HG03571 (cell line): ENCODE results near the gene PRAMEF17.
"Not testable (repeated sequence)": the region's sequence is repeated elsewhere in the genome, so short reads cannot be mapped to it uniquely, and the experiment has no call there.

Experiments used
- ATAC-seq: cut with Tn5 transposase; IDR thresholded peaks from one replicate; pipeline ENCODE4 v1.9.1; 2021; ENCODE audit not compliant: unreplicated experiment

PRAMEF17 gene

GRCh38 chr1:13439104-13439783 is 49.8 kb downstream of the PRAMEF17 start:
- not testable (repeated sequence) for ATAC-seq
